MCF 10A (cell line): ENCODE data around the gene MRPS27. TPM values are rescaled to one million over a fixed set of nuclear protein-coding genes. Genes with fewer than 3 reads are reported as not detected.
A peak's percentile ranks its signal among the peaks of the same experiment; 100 is the strongest.

Experiments used
- BruUV-seq: library from RNA; stranded (reverse); fragments of 400-500 nt; replicated peaks from 2 replicates; lab custom pipeline; 2021; lab: Mats Ljungman, UMichigan
- CTCF ChIA-PET: fragments of 300-600 bp; sonication (Branson Sonifier 250); formaldehyde crosslinking; extraction: SDS; loops from one replicate; lab custom pipeline; 2021; ENCODE audit warnings: antibody characterized with exemption, inconsistent platforms; lab: Yijun Ruan, JAX
- POLR2A ChIA-PET: fragments of 300-600, 350-650 bp; sonication (Branson Sonifier 250); formaldehyde crosslinking; extraction: SDS; loops from one replicate; lab custom pipeline; 2020; ENCODE audit warnings: antibody characterized with exemption, inconsistent platforms; lab: Yijun Ruan, JAX
- DNase-seq: peaks from one replicate; pipeline ENCODE4 v3.0.0-alpha.2; 2018; ENCODE audit not compliant: unreplicated experiment
- H3K27ac Mint-ChIP-seq: one replicate; pipeline ENCODE4 v1.8.0; 2022; ENCODE audit warnings: mild to moderate bottlenecking, low read depth, mixed read lengths; ENCODE audit not compliant: unreplicated experiment
- H3K27me3 Mint-ChIP-seq: one replicate; pipeline ENCODE4 v1.8.0; 2022; ENCODE audit warnings: mixed read lengths; ENCODE audit not compliant: insufficient read depth, unreplicated experiment
- H3K36me3 Mint-ChIP-seq: one replicate; pipeline ENCODE4 v1.8.0; 2022; ENCODE audit warnings: mild to moderate bottlenecking, moderate library complexity, mixed read lengths; ENCODE audit not compliant: insufficient read depth, unreplicated experiment
- H3K4me1 Mint-ChIP-seq: one replicate; pipeline ENCODE4 v1.8.0; 2022; ENCODE audit warnings: mixed read lengths; ENCODE audit not compliant: insufficient read depth, unreplicated experiment
- H3K4me3 Mint-ChIP-seq: one replicate; pipeline ENCODE4 v1.8.0; 2022; ENCODE audit warnings: mild to moderate bottlenecking, moderate library complexity, mixed read lengths; ENCODE audit not compliant: unreplicated experiment
- H3K9me3 Mint-ChIP-seq: one replicate; pipeline ENCODE4 v1.8.0; 2022; ENCODE audit warnings: mixed read lengths; ENCODE audit not compliant: unreplicated experiment
- CTCF ChIP-seq: fragments of 200-600 bp; IDR thresholded peaks from one replicate; pipeline ENCODE4 v1.8.0; 2022; ENCODE audit warnings: antibody characterized with exemption, mild to moderate bottlenecking; ENCODE audit not compliant: unreplicated experiment
- intact Hi-C: fragments of 100-400 bp; cut with micrococcal nuclease; formaldehyde crosslinking; loops from 2 replicates; pipeline ENCODE4 v1.14.1; 2022
- total RNA-seq: library from RNA; stranded (reverse); gene quantifications from 2 replicates; pipeline ENCODE4 v1.2.3, GENCODE V29; 2022

The MRPS27 gene
- total RNA-seq, 1 experiment from 2014 or later, result 68.5 TPM

- ChIA-PET CTCF (interaction anchor here (0.5 to 1.2 kb wide), 2 partner anchors 11 to 74 kb away, joined by 4 to 5 read pairs; no protein-coding TSS in a partner anchor), POLR2A (interaction anchor here (0.7 to 3.9 kb wide), 9 partner anchors 9 to 641 kb away, joined by 3 to 28 read pairs (median 4); no protein-coding TSS in a partner anchor)
- no peak for TF ChIP-seq CTCF
- Mint-ChIP-seq H3K27me3 (no peaks in the 10 kb centered on the region), H3K27ac (no peak overlapping the region), H3K36me3 (peaks cover 25% of the 10 kb centered on the region), H3K9me3 (no peaks in the 10 kb centered on the region), H3K4me3 (no peak overlapping the region), H3K4me1 (peaks cover 23% of the 10 kb centered on the region)
- no TSS peak for BruUV-seq
- DNase-seq, result peak; percentile 70
- intact Hi-C loops, result no loop called here
Measured at GRCh38 chr5:72234265-72234700, 85.8 kb downstream of the MRPS27 start.

- no peak overlapping the region for H3K4me3 Mint-ChIP-seq
- no peak for DNase-seq
- no peaks in the 10 kb centered on the region for H3K9me3 Mint-ChIP-seq
- H3K4me1 Mint-ChIP-seq, result peaks cover 23% of the 10 kb centered on the region
- peaks cover 25% of the 10 kb centered on the region for H3K36me3 Mint-ChIP-seq
- intact Hi-C loops, result no loop called here
- no TSS peak for BruUV-seq
- H3K27me3 Mint-ChIP-seq, result no peaks in the 10 kb centered on the region
- H3K27ac Mint-ChIP-seq, result no peak overlapping the region
- ChIA-PET POLR2A (interaction anchor here (0.8 to 3.9 kb wide), 7 partner anchors 8 to 67 kb away, joined by 3 to 28 read pairs (median 4); no protein-coding TSS in a partner anchor), CTCF (no interaction called here)
- no peak for TF ChIP-seq CTCF
Measured at GRCh38 chr5:72233835-72234234, 86.2 kb downstream of the MRPS27 start.

- ChIA-PET CTCF (interaction anchor here (1.1 kb wide), 1 partner anchor 9 kb away, joined by 3 read pairs; no protein-coding TSS in a partner anchor), POLR2A (interaction anchor here (1.2 to 3.9 kb wide), 2 partner anchors 15 to 76 kb away, joined by 5 to 28 read pairs; no protein-coding TSS in a partner anchor)
- peaks cover 23% of the 10 kb centered on the region for H3K4me1 Mint-ChIP-seq
- intact Hi-C loops, result no loop called here
- no peak for DNase-seq
- no peak overlapping the region for H3K27ac Mint-ChIP-seq
- H3K4me3 Mint-ChIP-seq, result no peak overlapping the region
- no peaks in the 10 kb centered on the region for H3K9me3 Mint-ChIP-seq
- peaks cover 32% of the 10 kb centered on the region for H3K36me3 Mint-ChIP-seq
- H3K27me3 Mint-ChIP-seq, result no peaks in the 10 kb centered on the region
- no TSS peak for BruUV-seq
- no peak for TF ChIP-seq CTCF
Measured at GRCh38 chr5:72232838-72233237, 87.2 kb downstream of the MRPS27 start.

GRCh38 chr5:72231991-72232703 lies 87.9 kb downstream of the MRPS27 start:
- Mint-ChIP-seq H3K27me3 (no peaks in the 10 kb centered on the region), H3K27ac (no peak overlapping the region), H3K36me3 (peaks cover 33% of the 10 kb centered on the region), H3K4me3 (no peak overlapping the region), H3K9me3 (no peaks in the 10 kb centered on the region), H3K4me1 (peaks cover 23% of the 10 kb centered on the region)
- no peak for TF ChIP-seq CTCF
- POLR2A ChIA-PET, result interaction anchor here (1.2 to 3.9 kb wide), 2 partner anchors 15 to 76 kb away, joined by 5 to 28 read pairs; no protein-coding TSS in a partner anchor
- no peak for DNase-seq
- BruUV-seq, result no TSS peak
- CTCF ChIA-PET, result interaction anchor here (0.6 to 1.1 kb wide), 2 partner anchors 9 to 454 kb away, joined by 3 read pairs; no protein-coding TSS in a partner anchor
- intact Hi-C loops, result no loop called here
